GM18508 (cell line): ENCODE measurements around the gene TCAF1.
"Not testable (repeated sequence)": the region's sequence is repeated elsewhere in the genome, so short reads cannot be mapped to it uniquely, and the experiment has no call there.

Experiments
- ATAC-seq: cut with Tn5 transposase; IDR thresholded peaks from one replicate; pipeline ENCODE4 v1.9.1; 2021; ENCODE audit warnings: moderate number of reproducible peaks; ENCODE audit not compliant: insufficient read depth, unreplicated experiment

Gene TCAF1

DNA sequence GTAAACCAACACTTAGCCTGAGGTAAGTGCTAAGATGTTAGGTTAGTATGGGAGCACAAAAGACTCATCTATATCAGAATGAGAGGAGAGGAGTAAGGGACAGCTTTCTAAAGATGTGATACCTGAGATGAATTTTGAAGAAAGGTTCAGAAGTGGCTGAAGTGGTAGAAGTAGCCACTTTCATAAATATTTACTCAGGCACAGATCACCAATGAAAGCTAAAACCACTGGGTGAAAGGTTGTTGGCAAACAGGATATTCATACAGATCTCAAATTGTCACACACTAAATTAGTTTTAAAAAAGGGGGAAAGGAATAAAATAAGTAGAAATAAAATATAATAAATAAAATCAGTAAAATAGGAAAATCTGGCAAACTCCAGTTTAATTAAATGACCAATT is 30.4 kb downstream of the TCAF1 start:
- not testable (repeated sequence) for ATAC-seq

DNA sequence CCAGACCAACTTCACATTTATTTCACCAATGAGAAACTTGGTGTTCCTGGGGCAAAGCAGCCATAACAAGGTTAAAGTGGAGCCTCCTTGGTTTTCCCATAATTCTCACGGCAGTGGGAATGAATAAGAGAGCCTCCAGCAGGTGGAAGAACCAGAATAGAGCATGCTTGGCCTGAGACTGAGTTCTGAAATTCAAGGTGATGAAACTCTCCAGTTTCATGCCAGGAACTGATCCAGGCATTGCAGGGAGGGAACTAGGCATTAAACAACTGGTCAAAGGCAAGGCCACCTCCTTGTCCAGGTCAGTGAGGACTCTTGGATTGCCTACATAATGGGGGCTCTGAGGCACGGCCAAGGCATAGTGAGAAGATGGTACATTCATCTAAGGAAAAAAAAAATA is 44.0 kb downstream of the TCAF1 start:
- ATAC-seq = not testable (repeated sequence)

DNA sequence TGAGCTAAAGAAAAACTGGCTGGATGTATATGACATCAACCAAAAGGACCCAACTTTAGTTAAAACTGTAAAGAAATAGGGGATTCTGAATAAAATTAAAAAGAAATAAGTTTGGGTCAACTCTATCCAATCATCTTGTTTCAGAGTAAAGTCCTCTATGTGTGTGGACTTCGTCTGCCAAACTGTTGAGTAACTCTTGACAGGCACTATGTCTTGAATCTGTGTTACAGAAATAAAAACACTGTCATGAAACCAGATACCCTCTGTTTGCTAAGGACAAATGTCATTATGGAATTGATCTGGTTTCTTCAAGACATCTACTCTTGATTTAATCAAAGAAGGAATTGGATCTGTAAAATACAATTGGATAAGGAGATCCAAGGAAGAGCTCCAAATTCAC is 46.5 kb downstream of the TCAF1 start:
- not testable (repeated sequence) for ATAC-seq

DNA sequence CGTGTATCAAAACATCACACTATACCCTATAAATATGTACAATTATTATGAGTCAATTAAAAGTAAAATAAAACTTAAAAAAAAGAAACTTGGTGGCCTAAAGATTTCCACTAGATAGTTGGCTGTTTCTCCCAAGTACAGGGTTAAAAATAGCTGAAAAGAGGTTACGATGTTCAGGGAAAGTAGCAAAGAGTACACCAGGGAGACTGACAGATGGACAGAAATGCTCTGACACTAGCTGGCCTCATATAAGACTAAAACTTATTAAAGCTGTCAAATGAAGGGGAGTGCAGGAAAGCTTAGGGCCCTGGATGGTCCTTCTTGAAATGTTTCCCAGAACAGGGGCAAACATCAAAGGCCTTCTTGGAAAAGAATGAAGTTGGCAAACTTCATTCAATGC is 51.3 kb downstream of the TCAF1 start:
- ATAC-seq = no peak

DNA sequence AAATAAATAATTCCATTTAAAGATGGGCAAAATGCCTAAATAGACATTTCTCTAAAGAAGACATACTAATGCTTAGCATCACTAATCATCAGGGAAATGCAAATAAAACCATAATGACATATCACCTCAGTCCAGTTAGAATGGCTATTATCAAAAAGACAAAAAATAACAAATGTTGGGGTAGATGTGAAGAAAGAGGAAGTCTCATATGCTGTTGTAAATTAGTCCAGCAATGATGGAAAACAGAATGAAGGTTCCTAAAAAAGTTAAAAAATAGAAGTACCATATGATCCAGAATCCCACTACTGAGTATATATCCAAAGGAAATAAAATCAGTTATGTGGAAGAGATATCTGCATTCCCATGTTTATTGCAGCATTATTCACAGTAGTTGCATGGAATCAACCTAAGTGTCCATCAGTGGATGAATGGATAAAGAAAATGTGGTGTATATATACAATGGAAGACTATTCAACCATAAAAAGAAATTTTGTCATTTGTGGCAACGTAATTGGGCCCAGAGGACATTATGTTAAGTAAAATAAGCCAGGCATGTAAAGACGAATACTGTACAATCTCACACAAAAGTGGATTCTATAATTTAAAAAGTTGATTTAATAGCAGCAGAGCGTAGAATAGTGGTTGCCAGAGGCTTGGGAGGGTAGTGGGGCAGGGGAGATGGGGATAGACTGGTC is 52.0 kb downstream of the TCAF1 start:
- no peak for ATAC-seq

DNA sequence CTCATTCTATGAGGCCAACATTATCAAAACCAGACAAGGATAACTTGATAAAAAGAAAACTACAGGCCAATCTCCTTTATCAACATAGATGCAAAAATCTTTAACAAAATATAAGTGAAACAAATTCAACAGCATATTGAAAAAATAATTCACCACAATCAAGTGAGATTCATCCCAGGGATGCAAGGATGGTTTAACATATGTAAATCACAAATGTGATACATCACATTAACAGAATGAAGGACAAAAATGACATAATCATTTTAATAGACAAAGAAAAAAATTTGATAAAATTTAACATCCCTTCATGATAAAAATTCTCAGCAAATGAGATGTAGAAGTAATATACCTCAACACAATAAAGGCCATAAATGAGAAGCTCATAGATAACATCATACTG is 53.8 kb downstream of the TCAF1 start:
- no peak for ATAC-seq

DNA sequence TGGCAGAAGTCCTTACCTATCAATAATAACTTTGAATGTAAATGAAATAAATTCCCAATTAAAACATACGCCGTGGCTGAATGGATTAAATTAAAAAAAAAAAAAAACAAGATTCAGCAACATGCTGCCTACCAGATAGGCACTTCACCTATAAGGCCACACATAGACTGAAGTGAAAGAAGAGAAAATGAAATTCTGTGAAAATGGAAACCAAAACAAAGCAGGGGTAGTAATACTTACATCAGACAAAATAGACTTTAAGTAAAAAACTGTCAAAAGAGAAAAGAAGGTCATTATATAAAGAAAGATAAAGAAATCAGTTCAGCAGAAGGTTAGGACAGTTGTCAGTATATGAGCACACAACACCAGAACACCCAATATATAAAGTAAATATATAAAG is 55.3 kb downstream of the TCAF1 start:
- ATAC-seq = no peak

DNA sequence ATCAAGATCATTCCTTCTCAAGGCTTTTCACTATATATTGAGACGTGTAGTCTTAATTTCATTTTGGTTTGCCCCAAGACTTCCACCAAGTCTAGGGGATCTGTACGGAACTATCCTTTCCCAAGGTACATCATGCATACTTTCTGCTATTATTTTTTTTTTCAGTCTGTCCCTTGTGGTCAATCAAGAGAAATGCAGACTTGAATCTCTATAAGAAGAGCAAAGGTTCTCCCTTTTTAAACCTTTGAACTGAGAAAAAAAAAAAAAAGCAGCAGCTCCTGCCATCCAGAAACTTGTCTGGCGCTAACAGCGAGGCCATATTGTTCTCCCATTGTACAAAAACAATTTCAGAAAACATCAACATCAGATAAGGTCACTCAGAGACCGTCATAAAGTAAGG is 60.3 kb downstream of the TCAF1 start:
- ATAC-seq = not testable (repeated sequence)

DNA sequence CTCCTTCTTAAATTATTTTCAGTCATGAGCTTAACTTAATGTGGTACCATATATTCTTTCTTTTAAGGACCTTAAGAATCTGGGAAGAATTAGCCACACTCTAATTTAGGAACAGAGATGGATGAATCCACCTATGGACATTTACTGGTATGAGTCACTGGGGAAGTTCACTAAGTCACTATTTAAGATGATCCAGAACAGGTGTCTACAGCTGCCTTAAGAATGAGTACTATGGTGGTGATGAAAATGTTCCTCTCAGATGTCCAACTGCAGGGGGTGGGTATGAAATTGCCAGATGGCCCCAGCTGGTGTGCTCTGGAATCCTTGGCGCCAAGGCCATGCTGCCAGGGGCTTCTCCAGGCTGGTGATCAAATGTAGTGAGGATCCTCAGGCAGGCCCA is 61.9 kb downstream of the TCAF1 start:
- not testable (repeated sequence) for ATAC-seq

DNA sequence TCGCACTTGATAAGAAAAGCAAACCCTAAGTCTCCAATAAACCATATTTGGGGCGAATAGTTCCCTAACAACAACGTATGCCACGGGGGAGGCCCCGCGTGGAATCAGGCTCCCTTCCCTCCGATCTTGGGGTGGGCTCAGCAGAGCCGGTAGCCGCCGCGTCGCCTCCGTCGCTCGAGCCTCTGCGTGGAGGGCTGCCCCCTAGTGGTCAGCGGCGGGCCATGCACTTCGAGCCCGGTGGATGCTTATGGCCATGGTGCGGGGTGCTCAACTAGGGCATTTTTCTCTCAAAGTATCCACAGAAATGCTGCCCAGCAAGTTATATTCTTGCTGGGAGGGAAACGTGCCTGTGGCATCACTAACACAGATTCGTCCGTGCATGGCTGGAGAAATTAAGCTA is 64.8 kb downstream of the TCAF1 start:
- peak; percentile 36 for ATAC-seq

DNA sequence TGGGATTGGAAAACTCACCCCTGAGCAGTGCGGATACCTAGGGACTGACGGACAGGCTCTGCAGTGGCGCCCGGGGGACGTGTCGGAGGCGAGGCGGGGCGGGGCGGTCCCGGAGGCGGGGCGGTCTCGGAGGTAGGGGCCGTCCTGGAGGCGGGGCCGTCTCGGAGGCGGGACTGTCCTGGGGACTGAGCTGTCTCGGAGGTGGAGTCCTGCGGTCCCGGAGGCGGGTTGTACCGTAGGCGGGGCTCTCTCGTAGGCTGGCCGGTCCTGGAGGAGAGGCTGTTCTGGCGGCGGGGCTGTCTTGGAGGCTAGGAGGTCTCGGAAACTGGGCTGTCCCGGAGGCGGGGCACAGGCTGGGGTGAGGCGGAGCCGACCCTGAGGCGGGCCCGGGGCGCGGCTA is 65.4 kb downstream of the TCAF1 start:
- peak; percentile 66 for ATAC-seq

DNA sequence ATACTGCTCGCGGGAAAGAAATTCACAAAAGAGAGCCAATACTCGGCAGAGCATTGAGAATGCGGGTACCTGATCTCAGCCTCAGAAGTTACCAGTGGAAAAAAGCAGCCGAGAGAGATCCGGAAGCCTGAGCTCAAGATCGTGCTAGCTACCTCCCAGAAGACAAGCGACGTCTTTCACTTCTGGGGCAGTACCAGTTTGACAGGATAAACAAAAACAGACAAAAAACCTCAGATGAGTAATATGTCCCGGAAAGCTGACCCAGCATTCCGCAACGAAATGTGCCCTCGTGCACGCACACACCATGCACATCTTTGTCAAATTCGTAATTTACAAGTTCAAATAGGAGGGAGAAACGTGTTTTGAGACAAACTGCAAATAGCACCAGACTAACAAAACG is 65.9 kb downstream of the TCAF1 start:
- peak; percentile 29 for ATAC-seq

DNA sequence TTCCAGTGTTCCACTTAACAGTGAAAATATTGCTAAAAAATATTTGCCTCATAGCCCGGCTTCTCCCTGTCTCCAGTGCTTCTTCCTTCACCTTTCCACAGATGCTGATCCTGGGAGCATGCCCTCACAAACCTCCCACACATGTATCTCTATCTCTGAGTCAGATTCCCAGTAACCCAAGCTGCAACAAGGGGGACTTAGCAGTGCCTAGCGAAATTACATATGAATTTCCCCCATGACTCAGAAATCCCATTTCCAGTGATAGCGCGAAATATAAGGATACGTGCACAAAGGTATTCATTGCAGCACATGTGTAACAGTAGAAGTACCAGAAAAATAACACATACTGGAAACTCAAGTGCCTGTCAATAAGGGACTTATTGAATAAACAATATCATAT is 75.4 kb downstream of the TCAF1 start:
- not testable (repeated sequence) for ATAC-seq

DNA sequence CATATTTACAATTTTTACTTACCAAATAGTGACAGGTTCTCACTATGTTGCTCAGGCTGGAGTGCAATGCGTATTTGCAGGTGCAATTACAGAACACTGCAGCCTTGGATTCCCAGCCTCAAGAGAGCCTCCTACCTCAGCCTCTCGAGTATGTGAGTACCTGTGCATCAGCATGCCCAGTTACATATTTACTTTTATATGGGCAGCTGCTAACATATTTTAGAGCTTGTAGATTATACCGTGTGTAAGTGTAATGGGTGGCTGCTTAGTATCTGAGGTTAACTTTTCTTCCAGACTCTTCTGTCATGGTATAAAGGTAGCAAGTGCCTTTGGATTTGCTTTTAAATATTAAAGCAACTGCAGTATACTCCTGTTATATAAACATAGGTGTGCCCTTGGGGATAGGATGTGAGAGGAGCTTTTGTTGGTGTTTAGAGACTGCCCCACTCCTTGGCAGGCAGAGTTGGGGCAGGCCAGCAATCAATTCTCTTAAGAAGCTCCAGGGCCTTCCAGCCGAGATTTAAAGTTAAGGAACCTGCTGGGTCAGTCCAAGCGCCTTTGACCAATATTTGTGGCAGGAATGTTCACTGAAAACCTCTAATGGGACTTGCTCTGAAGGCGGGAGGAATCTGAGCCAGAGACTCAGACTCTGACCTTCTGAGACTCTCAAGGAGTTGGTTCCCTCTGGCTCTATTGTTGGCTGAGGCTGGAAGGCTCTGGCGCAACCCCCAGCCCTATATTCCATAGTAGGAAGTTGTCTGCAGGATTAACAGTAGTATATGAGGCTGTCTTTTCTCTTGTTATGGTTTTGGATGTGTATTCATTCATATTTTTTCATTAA is 77.5 kb downstream of the TCAF1 start:
- ATAC-seq = not testable (repeated sequence)

DNA sequence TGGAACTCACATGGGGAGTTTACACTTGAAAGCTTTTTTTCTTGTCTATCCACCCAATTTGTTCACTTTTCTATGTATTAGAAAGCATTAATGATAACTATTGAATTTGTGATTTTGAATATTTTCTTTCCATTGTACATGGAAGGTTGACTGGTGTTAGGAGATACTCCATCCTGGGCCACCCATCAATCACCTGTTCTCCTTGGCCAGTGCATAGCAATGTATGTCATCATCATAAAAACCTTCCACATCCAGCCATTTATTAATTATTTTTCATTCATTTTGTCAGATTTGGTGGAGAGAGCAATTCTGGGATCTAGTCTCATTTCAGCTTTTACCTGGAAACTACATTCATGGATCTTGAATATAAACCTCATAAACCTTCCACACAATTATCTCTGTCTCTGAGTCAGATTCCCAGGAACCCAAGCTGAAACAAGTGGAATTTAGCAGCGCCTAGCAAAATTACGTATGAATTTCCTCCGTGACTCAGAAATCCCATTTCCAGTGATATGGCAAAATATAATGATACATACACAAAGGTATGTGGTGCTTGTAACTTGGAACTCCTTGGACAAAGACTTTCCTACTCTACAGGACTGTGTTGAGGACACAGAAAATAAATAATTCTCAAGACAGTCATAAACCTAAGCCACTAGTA is 78.2 kb downstream of the TCAF1 start:
- ATAC-seq = not testable (repeated sequence)

DNA sequence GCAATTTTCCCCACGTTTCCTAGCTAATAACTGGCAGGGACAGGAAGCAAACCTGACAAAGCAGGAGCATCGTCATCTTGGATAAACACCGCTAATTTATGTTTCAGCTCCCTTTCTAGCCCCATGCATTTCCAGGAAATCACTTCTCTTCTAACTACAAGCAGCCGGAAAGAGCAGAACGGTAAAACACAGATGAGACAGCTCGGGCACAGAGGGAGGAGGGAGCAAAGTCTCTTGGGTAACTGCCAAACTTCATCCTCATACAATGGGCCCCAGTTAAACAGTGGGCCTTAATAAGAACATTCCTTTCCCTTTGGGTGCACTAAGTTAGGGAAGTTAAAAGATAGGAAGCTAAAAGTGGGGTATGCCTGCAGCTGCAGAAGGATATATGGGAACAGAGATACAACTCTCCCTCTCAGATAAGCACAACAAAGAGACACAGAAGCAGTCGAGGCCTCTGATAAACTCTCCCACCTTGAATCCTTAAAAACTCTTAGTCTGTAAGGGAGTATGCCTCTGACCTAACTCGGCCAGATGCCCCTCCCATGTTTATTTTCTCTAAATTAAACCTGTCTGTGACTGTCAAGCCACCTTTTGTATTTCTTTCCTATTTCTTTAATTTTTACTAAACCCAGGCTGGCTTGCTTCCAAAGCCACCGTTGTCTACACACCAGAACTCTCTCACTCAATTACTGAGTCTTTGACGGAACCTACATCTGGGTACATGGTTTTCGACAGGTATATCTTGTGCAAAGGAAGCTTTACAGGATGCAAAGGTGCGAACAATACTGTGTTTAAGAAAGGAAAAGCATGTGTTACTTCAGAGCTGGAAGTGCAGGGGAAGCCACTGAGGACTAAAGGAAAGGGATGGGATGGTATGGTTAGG is 80.3 kb downstream of the TCAF1 start:
- not testable (repeated sequence) for ATAC-seq

DNA sequence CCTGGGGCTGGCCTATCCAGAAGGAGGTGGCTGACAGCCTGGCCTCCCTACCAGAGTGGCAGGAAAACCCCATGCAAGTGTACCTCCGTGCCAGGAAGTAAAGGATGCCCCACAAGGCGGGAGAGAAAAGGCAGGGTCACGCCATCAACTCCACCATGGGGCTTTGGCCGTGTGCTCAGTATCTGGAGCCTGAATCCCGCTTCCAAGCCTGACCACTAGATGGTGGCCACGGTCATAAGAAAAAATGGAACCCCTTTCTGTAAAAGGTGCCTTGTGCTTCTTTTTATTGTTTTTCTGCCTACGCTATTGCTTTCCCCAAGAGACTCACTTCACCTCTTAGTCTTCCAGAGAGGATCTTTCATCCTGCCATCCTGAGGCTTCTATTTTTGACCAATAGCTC is 84.1 kb downstream of the TCAF1 start:
- not testable (repeated sequence) for ATAC-seq

DNA sequence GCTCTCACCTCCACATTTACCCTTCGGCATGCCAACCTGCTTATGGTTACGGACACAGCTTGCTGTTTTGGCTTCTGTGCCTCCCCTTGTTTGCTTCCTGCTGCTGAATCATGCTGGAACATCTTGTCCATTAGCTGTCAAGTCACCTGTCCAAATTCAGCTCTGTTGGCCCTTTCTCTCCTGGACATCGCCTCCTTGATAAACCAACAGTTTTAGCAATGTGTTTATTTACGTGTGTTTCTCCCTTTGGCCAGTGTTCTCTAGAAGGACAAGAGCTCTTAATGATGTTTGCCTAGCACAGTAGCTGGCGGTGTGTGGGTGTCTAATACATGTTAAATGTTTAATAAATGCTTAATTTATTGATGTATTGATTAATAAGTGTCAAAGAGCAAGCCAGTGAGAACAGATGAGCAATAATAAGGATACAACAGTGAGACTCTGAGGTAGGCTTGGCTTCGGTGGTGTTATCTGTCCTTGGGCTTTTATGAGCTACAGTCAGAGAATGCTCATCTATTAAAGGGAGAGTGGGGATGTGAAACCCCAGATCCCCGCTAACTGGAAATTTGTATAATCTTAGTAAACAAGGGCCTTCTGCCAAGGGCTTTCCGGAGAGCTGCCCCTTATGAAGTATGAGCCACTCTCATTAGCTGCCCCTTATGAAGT is 85.4 kb downstream of the TCAF1 start:
- ATAC-seq = not testable (repeated sequence)

DNA sequence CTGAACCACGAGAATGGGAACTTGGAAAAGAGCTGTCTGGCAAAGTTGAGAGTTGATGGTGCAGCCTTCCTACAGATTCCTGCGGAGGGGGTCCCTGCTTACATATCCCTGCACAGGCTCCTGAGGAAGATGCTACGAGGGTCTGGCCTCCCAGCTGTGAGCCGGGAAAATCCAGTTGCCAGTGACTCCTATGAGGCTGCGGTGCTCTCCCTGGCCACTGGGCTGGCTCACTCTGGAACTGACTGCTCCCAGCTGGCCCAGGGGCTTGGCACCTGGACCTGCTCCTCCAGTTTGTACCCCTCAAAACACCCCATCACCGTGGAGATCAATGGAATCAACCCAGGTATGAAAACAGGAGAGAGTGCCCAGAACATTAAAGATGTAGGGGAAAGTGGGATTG is 91.3 kb downstream of the TCAF1 start:
- ATAC-seq = not testable (repeated sequence)

DNA sequence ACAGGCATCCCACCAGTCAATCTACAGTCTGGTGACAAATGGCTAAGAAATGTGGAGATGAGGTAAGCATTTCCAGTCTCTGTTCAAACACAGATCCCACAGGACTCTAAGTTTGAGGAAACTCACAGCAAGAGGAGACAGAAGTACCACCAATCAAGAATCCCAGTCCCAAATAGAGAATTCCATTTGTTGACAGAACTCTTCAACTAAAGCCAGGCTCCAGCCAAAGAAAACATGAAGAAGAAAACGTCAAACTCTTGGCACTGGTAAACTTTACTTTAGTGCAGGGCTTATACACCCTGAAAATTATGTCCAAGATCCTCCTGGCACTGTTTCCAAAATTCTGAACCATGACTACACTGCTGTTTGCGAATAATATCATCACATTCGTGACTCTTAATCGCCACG is 95.3 kb downstream of the TCAF1 start:
- not testable (repeated sequence) for ATAC-seq
